Left kidney (tissue), 2 donors: Measurements from ENCODE around the gene GNB3. TPM values are rescaled to one million over a fixed set of nuclear protein-coding genes. Genes with fewer than 3 reads are reported as not detected.

Experiments used
- DNase-seq: peaks from one replicate; pipeline ENCODE4 v3.0.0-alpha.2; 2013
- polyA plus RNA-seq: library from polyadenylated mRNA; unstranded; fragments of 120-200 nt; gene quantifications from one replicate; pipeline ENCODE4 v1.2.1, GENCODE V29; 2013; ENCODE audit not compliant: insufficient read length

The GNB3 gene
- polyA plus RNA-seq, 1 donor: 13.3 TPM

- DNase-seq: no peak
Measured at GRCh38 chr12:6823182-6824084, 17.3 kb upstream of the GNB3 start.

GRCh38 chr12:6824085-6824775 is 16.5 kb upstream of the GNB3 start:
- DNase-seq: no peak

- no peak for DNase-seq
Measured at GRCh38 chr12:6824901-6825381, 15.8 kb upstream of the GNB3 start.

GRCh38 chr12:6825398-6826124 is 15.2 kb upstream of the GNB3 start:
- DNase-seq: peak; percentile 88

GRCh38 chr12:6826125-6826733 is 14.5 kb upstream of the GNB3 start:
- DNase-seq: no peak

GRCh38 chr12:6826734-6827436 is 13.8 kb upstream of the GNB3 start:
- DNase-seq: no peak

GRCh38 chr12:6827437-6827911 is 13.3 kb upstream of the GNB3 start:
- peak; percentile 87 for DNase-seq

- no peak for DNase-seq
Measured at GRCh38 chr12:6827982-6828780, 12.5 kb upstream of the GNB3 start, which contains the start of gene P3H3. TSS of gene P3H3 (plus strand) at chr12:6828407. CDS start at chr12:6828441, 34 bp downstream.

- no peak for DNase-seq
Measured at GRCh38 chr12:6828781-6829535, 11.8 kb upstream of the GNB3 start.

- DNase-seq: no peak
Measured at GRCh38 chr12:6829536-6830220, 11.0 kb upstream of the GNB3 start.

GRCh38 chr12:6830286-6830890 is 10.3 kb upstream of the GNB3 start:
- DNase-seq: no peak

- no peak for DNase-seq
Measured at GRCh38 chr12:6830999-6831398, 9.7 kb upstream of the GNB3 start.

GRCh38 chr12:6831450-6831995 is 9.2 kb upstream of the GNB3 start:
- DNase-seq: no peak

- DNase-seq: no peak
Measured at GRCh38 chr12:6832125-6832524, 8.6 kb upstream of the GNB3 start.

- DNase-seq: no peak
Measured at GRCh38 chr12:6833189-6833890, 7.4 kb upstream of the GNB3 start.

- DNase-seq: no peak
Measured at GRCh38 chr12:6834254-6834653, 6.5 kb upstream of the GNB3 start.

GRCh38 chr12:6834873-6835272 is 5.9 kb upstream of the GNB3 start:
- no peak for DNase-seq

GRCh38 chr12:6836851-6837250 is 3.9 kb upstream of the GNB3 start:
- DNase-seq: no peak
